ENCODE results near the gene AUTS2. TPM values are rescaled to one million over a fixed set of nuclear protein-coding genes. Genes with fewer than 3 reads are reported as not detected.

The AUTS2 gene
- total RNA-seq, 1 donor from 2014 or later: 94.1 TPM

DNA sequence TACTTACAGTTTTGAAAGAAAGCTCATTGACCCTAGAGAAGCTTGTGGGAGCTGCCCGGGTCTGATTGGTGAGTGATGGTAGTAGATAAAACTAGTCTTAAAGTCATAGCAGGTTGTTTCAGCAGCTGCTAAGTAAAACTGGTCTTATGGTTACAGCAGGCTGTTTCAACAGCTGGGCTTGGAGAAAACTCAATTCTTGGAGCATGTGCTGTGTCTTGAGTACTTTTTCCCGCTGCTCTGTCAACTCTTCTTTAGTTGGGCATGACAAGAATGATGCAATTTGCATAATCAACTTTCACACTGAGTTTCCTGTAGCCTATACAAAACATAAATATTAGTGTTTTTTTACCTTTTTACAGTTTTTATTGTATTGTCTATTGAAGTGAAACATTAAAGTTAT, 707.9 kb downstream of the AUTS2 start:
- no peak overlapping the region for H3K4me3 Mint-ChIP-seq
- DNase-seq (ENCODE audit: extremely low spot score, unreplicated experiment): no peak
- H3K9me3 Mint-ChIP-seq: no peaks in the 10 kb centered on the region
- no peak overlapping the region for H3K27ac Mint-ChIP-seq
- peaks cover 4% of the 10 kb centered on the region for H3K36me3 Mint-ChIP-seq
- H3K4me1 Mint-ChIP-seq (ENCODE audit: unreplicated experiment): no peaks in the 10 kb centered on the region
- no peaks in the 10 kb centered on the region for H3K27me3 Mint-ChIP-seq
- TF ChIP-seq, protein P1, sequence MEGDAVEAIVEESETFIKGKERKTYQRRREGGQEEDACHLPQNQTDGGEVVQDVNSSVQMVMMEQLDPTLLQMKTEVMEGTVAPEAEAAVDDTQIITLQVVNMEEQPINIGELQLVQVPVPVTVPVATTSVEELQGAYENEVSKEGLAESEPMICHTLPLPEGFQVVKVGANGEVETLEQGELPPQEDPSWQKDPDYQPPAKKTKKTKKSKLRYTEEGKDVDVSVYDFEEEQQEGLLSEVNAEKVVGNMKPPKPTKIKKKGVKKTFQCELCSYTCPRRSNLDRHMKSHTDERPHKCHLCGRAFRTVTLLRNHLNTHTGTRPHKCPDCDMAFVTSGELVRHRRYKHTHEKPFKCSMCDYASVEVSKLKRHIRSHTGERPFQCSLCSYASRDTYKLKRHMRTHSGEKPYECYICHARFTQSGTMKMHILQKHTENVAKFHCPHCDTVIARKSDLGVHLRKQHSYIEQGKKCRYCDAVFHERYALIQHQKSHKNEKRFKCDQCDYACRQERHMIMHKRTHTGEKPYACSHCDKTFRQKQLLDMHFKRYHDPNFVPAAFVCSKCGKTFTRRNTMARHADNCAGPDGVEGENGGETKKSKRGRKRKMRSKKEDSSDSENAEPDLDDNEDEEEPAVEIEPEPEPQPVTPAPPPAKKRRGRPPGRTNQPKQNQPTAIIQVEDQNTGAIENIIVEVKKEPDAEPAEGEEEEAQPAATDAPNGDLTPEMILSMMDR (conservative IDR thresholded peaks at IDR 0.05): no peak

DNA sequence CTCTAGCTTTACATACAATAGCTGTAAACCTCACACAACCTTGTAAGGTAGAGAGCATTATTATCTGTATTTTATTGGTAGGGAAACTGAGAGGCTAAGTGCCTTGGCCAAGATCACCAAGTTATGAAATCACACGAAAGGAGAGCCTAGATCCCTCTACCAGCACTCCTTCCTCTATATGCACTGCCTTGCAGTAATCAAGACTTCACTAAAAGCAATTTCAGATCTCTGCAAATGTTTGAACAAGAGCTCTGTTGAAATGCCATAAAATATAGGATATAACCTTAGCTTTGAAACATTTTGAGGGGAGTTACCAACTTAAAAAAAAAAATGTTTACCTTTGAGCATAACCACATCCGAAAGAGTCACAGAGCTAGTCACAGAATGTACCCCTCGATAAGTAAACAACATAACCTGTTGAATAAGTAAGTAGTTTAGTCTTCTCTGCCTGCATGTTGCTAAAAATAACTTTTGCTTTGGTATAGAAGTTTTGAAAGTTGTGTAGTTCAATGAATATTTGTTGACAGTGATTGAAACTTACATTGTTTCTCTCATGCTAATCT, 709.4 kb downstream of the AUTS2 start:
- H3K4me1 Mint-ChIP-seq (ENCODE audit: unreplicated experiment): no peaks in the 10 kb centered on the region
- TF ChIP-seq, protein P1 (conservative IDR thresholded peaks at IDR 0.05): no peak
- DNase-seq (ENCODE audit: extremely low spot score, unreplicated experiment): no peak
- H3K27ac Mint-ChIP-seq: no peak overlapping the region
- H3K36me3 Mint-ChIP-seq: peaks cover 4% of the 10 kb centered on the region
- H3K4me3 Mint-ChIP-seq: no peak overlapping the region
- no peaks in the 10 kb centered on the region for H3K27me3 Mint-ChIP-seq
- H3K9me3 Mint-ChIP-seq: no peaks in the 10 kb centered on the region

GRCh38 chr7:70312336-70312735, 714.1 kb downstream of the AUTS2 start:
- Mint-ChIP-seq H3K9me3 (no peaks in the 10 kb centered on the region), H3K4me1 (ENCODE audit: unreplicated experiment) (peaks cover 6% of the 10 kb centered on the region), H3K27me3 (no peaks in the 10 kb centered on the region), H3K36me3 (peaks cover 10% of the 10 kb centered on the region), H3K27ac (no peak overlapping the region), H3K4me3 (no peak overlapping the region)
- DNase-seq (ENCODE audit: extremely low spot score, unreplicated experiment): no peak
- TF ChIP-seq, protein P1 (conservative IDR thresholded peaks at IDR 0.05): no peak

DNA sequence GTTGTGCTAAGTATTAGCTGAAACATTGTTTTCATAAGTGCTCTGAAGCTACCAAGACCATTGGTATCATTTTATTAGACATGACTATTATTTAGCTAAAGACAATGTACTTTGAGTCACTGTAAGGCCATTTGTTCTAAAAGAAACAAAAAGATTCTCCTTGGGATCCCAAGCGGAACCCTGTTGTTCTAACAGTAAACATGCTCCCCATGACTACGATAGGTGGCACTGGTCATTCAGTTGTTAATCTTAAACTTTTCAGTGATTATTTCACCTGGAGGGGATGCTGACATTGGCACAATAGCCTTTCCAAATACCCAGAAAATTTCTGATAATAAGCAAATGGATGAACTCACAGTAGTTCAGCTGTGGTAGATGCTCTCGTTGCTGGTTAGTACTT, 715.0 kb downstream of the AUTS2 start:
- no peak for DNase-seq (ENCODE audit: extremely low spot score, unreplicated experiment)
- H3K27ac Mint-ChIP-seq: no peak overlapping the region
- peaks cover 6% of the 10 kb centered on the region for H3K4me1 Mint-ChIP-seq (ENCODE audit: unreplicated experiment)
- H3K4me3 Mint-ChIP-seq: no peak overlapping the region
- peaks cover 4% of the 10 kb centered on the region for H3K9me3 Mint-ChIP-seq
- TF ChIP-seq, protein P1 (conservative IDR thresholded peaks at IDR 0.05): no peak
- no peaks in the 10 kb centered on the region for H3K27me3 Mint-ChIP-seq
- H3K36me3 Mint-ChIP-seq: peaks cover 10% of the 10 kb centered on the region

- peaks cover 4% of the 10 kb centered on the region for H3K9me3 Mint-ChIP-seq
- no peaks in the 10 kb centered on the region for H3K27me3 Mint-ChIP-seq
- H3K4me1 Mint-ChIP-seq (ENCODE audit: unreplicated experiment): peaks cover 6% of the 10 kb centered on the region
- H3K4me3 Mint-ChIP-seq: no peak overlapping the region
- TF ChIP-seq, protein P1 (conservative IDR thresholded peaks at IDR 0.05): no peak
- no peak for DNase-seq (ENCODE audit: extremely low spot score, unreplicated experiment)
- H3K27ac Mint-ChIP-seq: no peak overlapping the region
- peaks cover 10% of the 10 kb centered on the region for H3K36me3 Mint-ChIP-seq
Measured at GRCh38 chr7:70313687-70314086, 715.4 kb downstream of the AUTS2 start.

GRCh38 chr7:70314221-70314620, 715.9 kb downstream of the AUTS2 start:
- Mint-ChIP-seq H3K9me3 (peaks cover 4% of the 10 kb centered on the region), H3K27me3 (no peaks in the 10 kb centered on the region), H3K27ac (no peak overlapping the region), H3K4me1 (ENCODE audit: unreplicated experiment) (peaks cover 6% of the 10 kb centered on the region), H3K4me3 (no peak overlapping the region), H3K36me3 (peaks cover 10% of the 10 kb centered on the region)
- DNase-seq (ENCODE audit: extremely low spot score, unreplicated experiment): no peak
- TF ChIP-seq, protein P1 (conservative IDR thresholded peaks at IDR 0.05): no peak
